B cell (primary cell): Measurements from ENCODE around the gene ARHGEF4. TPM values are rescaled to one million over a fixed set of nuclear protein-coding genes. Genes with fewer than 3 reads are reported as not detected.

Source experiments
- ATAC-seq: fragments of 200-7000 bp; cut with Tn5 transposase; one replicate; pipeline ENCODE4 v1.10.0; 2021; ENCODE audit warnings: low read depth, mild to moderate bottlenecking, moderate number of reproducible peaks, moderate library complexity
- CTCF ChIA-PET: fragments of 350-600 bp; sonication (Branson Sonifier 250); formaldehyde crosslinking; loops from one replicate; lab custom pipeline; 2021; ENCODE audit warnings: antibody characterized with exemption, inconsistent platforms; lab: Charles Lee
- POLR2A ChIA-PET: fragments of 350-600 bp; sonication (Branson Sonifier 250); formaldehyde crosslinking; loops from one replicate; lab custom pipeline; 2021; ENCODE audit warnings: antibody characterized with exemption; lab: Charles Lee
- DNase-seq: peaks from one replicate; pipeline ENCODE4 v3.0.0; 2013
- H2AFZ ChIP-seq: 2 replicates; pipeline ENCODE4 v1.6.1; 2012; ENCODE audit warnings: mild to moderate bottlenecking, low read depth, low read length; ENCODE audit not compliant: insufficient read depth, poor library complexity, severe bottlenecking
- H3K27ac ChIP-seq, 2 donors: 1 replicate in 1 of 2; 2 replicates in 1 of 2; pipeline ENCODE4 v1.5.1; 2012 to 2013; ENCODE audit warnings: low read length in 2 of 2, mild to moderate bottlenecking in 2 of 2, moderate library complexity in 1 of 2
- H3K27me3 ChIP-seq, 4 experiments: fragments of 200-600 bp in 1 of 4; sonication (generic) in 1 of 4; replicated peaks in 1 of 4; 1 replicate in 2 of 4; 2 replicates in 2 of 4; pipeline versions ENCODE4 v1.6.1 to v1.7.0; 2013 to 2016; ENCODE audit warnings: low read length in 3 of 4, mild to moderate bottlenecking in 2 of 4, mixed read lengths in 1 of 4, moderate library complexity in 1 of 4; ENCODE audit not compliant: insufficient read depth in 4 of 4, control insufficient read depth in 3 of 4; ENCODE audit errors: control extremely low read depth in 1 of 4
- H3K36me3 ChIP-seq, 2 experiments: replicated peaks in 1 of 2; 1 replicate in 1 of 2; 2 replicates in 1 of 2; pipeline versions ENCODE4 v1.6.1 to v1.7.1; 2013; ENCODE audit warnings: low read length in 1 of 2; ENCODE audit not compliant: insufficient read depth in 2 of 2, control insufficient read depth in 1 of 2; ENCODE audit errors: control extremely low read depth in 1 of 2, extremely low read depth in 1 of 2
- H3K4me1 ChIP-seq, 2 donors: fragments of 200-600 bp in 1 of 2; sonication (generic) in 1 of 2; 1 replicate in 1 of 2; 2 replicates in 1 of 2; pipeline versions ENCODE4 v1.5.1 to v1.6.1; 2013 to 2017; ENCODE audit warnings: low read length in 2 of 2; ENCODE audit not compliant: control insufficient read depth in 2 of 2, insufficient read depth in 2 of 2
- H3K4me2 ChIP-seq: replicated peaks from 2 replicates; pipeline ENCODE3; 2012; ENCODE audit warnings: mild to moderate bottlenecking, low read depth, low read length; ENCODE audit not compliant: poor library complexity, severe bottlenecking
- H3K4me3 ChIP-seq, 5 experiments: fragments of 200-600 bp in 1 of 5; sonication (generic) in 1 of 5; 1 replicate in 3 of 5; 2 replicates in 2 of 5; pipeline versions ENCODE4 v1.5.1 to v1.7.0; 2011 to 2016; ENCODE audit warnings: low read length in 4 of 5, mild to moderate bottlenecking in 4 of 5, low read depth in 2 of 5, control low read depth in 1 of 5, moderate library complexity in 1 of 5; ENCODE audit not compliant: insufficient read depth in 1 of 5; ENCODE audit errors: control extremely low read depth in 1 of 5, extremely low read depth in 1 of 5
- H3K79me2 ChIP-seq: fragments of 200-600 bp; sonication (generic); one replicate; pipeline ENCODE4 v1.6.0; 2016; ENCODE audit warnings: low read length; ENCODE audit not compliant: control insufficient read depth, insufficient read depth
- H3K9ac ChIP-seq: fragments of 200-600 bp; sonication (generic); 2 replicates; pipeline ENCODE4 v1.6.1; 2017; ENCODE audit warnings: mild to moderate bottlenecking, low read length, moderate library complexity
- H3K9me3 ChIP-seq, 3 donors: one replicate each; pipeline versions ENCODE4 v1.6.1 to v1.7.1; 2013; ENCODE audit warnings: low read length in 2 of 3; ENCODE audit not compliant: control insufficient read depth in 2 of 3, insufficient read depth in 1 of 3; ENCODE audit errors: control extremely low read depth in 1 of 3
- H4K20me1 ChIP-seq: 2 replicates; pipeline ENCODE4 v1.6.0; 2012; ENCODE audit warnings: mild to moderate bottlenecking, low read length; ENCODE audit not compliant: insufficient read depth, control insufficient read depth, poor library complexity, severe bottlenecking
- H3K27ac Mint-ChIP-seq: one replicate; pipeline ENCODE4 v1.8.0; 2021; ENCODE audit warnings: mixed read lengths
- H3K27me3 Mint-ChIP-seq: one replicate; pipeline ENCODE4 v1.8.0; 2021; ENCODE audit warnings: mixed read lengths
- H3K4me1 Mint-ChIP-seq: one replicate; pipeline ENCODE4 v1.8.0; 2021; ENCODE audit warnings: mixed read lengths
- H3K4me3 Mint-ChIP-seq: one replicate; pipeline ENCODE4 v1.8.0; 2021; ENCODE audit warnings: mixed read lengths
- H3K9me3 Mint-ChIP-seq: one replicate; pipeline ENCODE4 v1.8.0; 2022; ENCODE audit warnings: mixed read lengths; ENCODE audit not compliant: insufficient read depth
- EZH2 ChIP-seq: IDR thresholded peaks from 2 replicates; pipeline ENCODE4 v1.6.1; 2012; ENCODE audit warnings: borderline replicate concordance, low read depth, mild to moderate bottlenecking, moderate library complexity, low read length; ENCODE audit not compliant: insufficient read depth, poor library complexity, severe bottlenecking
- WGBS: methylation state at CpG from one replicate; pipeline ENCODE4 v1.1.5; 2013; ENCODE audit warnings: missing lambda C conversion rate; ENCODE audit not compliant: insufficient coverage; 5-methylcytosine and 5-hydroxymethylcytosine counted together
- intact Hi-C: fragments of 100-400 bp; cut with micrococcal nuclease; formaldehyde crosslinking; loops from one replicate; pipeline ENCODE4 v1.10.0; 2022
- polyA plus RNA-seq: library from polyadenylated mRNA; depleted of rRNA; stranded (reverse); fragments of >200 nt; gene quantifications from 2 replicates; pipeline ENCODE4 v1.2.3, GENCODE V29; 2012
- total RNA-seq, 2 donors: library from RNA; stranded (reverse); fragments of 120-200 nt in 1 of 2; gene quantifications; 1 replicate in 1 of 2; 2 replicates in 1 of 2; pipeline versions ENCODE4 v1.2.3 to v1.2.4, GENCODE V29; 2013 to 2022
- TF ChIP-seq, protein P1 (sequence below): fragments of 200-600 bp; IDR thresholded peaks from one replicate; pipeline ENCODE4 v1.8.0; 2022; ENCODE audit warnings: antibody characterized with exemption, mild to moderate bottlenecking

ARHGEF4 gene
- total and polyA plus RNA-seq, 2 donors (not counting 1 experiment from before 2014, with no cell fraction given), result 2.1 TPM; not detected in 1

DNA sequence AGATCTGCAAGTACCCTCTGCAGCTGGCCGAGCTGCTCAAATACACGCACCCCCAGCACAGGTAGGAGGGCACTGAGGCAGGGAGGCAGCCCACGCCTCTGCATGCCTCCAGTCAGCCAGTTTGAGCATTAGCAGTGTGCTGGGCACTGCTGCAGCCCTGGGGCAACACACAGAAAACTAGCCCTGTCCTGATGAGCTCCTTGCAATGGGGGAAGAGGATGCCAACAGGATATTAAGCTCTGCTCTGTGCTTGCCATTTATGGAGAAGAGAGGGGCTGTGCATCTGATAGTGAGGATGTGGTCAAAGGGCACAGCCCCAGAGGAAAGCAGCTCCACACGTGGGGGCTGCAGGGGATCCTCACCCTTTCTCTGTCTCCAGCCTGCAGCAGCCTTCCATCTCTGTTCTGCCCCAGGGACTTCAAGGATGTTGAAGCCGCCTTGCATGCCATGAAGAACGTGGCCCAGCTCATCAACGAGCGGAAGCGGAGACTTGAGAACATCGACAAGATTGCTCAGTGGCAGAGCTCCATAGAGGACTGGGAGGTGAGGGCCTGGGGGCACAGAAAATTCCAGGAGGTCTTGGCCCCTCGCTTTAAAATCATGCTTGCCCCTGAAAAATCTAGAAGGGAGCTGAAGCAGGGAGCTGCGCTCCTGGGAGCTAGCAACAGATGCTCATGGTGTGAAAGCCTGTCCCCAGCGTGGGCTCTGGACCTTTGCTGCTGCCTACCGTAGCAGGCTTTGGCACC, 204.9 kb downstream of the ARHGEF4 start:
- ATAC-seq (no peak), DNase-seq (no peak)
- Histone ChIP-seq H2AFZ (no peak overlapping the region), H3K36me3 (peaks cover 0 to under 1% of the 10 kb centered on the region in 2 experiments), H3K4me2 (no peak overlapping the region), H3K27me3 (peaks cover 0 to 23% (median 0%) of the 10 kb centered on the region in 4 experiments), H3K4me1 (peaks cover 7 to 8% of the 10 kb centered on the region in 2 donors), H3K27ac (no peak overlapping the region), H3K9ac (no peak overlapping the region), H3K4me3 (no peak overlapping the region), H3K79me2 (no peaks in the 10 kb centered on the region), H3K9me3 (no peaks in the 10 kb centered on the region), H4K20me1 (no peaks in the 10 kb centered on the region)
- peaks cover 10% of the 10 kb centered on the region for H3K4me1 Mint-ChIP-seq
- peaks cover 17% of the 10 kb centered on the region for H3K27me3 Mint-ChIP-seq
- POLR2A ChIA-PET, result no interaction called here
- TF ChIP-seq EZH2, result no peak
- TF ChIP-seq, protein P1, sequence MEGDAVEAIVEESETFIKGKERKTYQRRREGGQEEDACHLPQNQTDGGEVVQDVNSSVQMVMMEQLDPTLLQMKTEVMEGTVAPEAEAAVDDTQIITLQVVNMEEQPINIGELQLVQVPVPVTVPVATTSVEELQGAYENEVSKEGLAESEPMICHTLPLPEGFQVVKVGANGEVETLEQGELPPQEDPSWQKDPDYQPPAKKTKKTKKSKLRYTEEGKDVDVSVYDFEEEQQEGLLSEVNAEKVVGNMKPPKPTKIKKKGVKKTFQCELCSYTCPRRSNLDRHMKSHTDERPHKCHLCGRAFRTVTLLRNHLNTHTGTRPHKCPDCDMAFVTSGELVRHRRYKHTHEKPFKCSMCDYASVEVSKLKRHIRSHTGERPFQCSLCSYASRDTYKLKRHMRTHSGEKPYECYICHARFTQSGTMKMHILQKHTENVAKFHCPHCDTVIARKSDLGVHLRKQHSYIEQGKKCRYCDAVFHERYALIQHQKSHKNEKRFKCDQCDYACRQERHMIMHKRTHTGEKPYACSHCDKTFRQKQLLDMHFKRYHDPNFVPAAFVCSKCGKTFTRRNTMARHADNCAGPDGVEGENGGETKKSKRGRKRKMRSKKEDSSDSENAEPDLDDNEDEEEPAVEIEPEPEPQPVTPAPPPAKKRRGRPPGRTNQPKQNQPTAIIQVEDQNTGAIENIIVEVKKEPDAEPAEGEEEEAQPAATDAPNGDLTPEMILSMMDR, result no peak
- no peaks in the 10 kb centered on the region for H3K9me3 Mint-ChIP-seq
- 85% methylated on average over 14 of the region's 14 CpGs for WGBS
- H3K27ac Mint-ChIP-seq, result no peak overlapping the region
- intact Hi-C loops, result no loop called here
- H3K4me3 Mint-ChIP-seq, result no peak overlapping the region
- CTCF ChIA-PET, result no interaction called here

DNA sequence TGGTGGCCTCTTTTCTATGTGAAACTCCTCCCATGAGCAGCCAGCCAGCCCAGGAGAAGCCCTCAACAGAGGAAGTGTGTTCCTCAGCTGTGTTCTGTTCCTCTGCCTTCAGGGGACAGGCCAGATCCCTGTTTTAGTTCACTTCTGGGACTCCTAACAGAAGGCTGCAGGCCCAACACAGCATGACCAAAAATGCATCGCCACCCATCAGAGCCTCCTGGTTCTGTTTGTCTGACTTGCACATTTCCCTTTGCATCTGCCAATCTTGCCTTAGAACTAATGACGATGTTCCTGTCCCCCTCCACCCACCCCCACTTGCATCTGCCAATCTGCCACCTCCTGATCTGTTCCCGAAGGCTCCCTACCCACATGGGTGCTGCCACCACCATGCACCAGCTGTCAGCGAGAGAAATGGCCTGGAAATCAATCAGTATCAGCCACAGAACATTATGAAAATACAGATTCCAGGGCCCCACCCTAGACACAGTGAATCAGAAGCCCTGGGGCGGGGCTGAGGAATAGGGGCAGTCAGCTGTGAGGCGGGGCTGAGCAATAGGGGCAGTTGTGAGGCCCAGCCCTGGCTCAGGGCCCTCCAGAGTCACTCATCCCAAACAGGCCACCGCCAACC, 205.5 kb downstream of the ARHGEF4 start:
- no peaks in the 10 kb centered on the region for H4K20me1 ChIP-seq
- ChIA-PET CTCF (no interaction called here), POLR2A (no interaction called here)
- ATAC-seq (no peak), DNase-seq (no peak)
- H3K4me1 Mint-ChIP-seq, result peaks cover 10% of the 10 kb centered on the region
- no peak overlapping the region for H3K4me3 Mint-ChIP-seq
- WGBS, result 89% methylated on average over 6 of the region's 7 CpGs
- intact Hi-C loops, result no loop called here
- peaks cover 0 to 6% of the 10 kb centered on the region in 2 experiments for H3K36me3 ChIP-seq
- H3K27ac ChIP-seq, result no peak overlapping the region
- no peaks in the 10 kb centered on the region for H3K9me3 Mint-ChIP-seq
- TF ChIP-seq EZH2, result no peak
- TF ChIP-seq, protein P1, result no peak
- H3K27me3 Mint-ChIP-seq, result peaks cover 16% of the 10 kb centered on the region
- H3K27me3 ChIP-seq, result peaks cover 0 to 21% (median 0%) of the 10 kb centered on the region in 4 experiments
- no peak overlapping the region for H3K27ac Mint-ChIP-seq
- H2AFZ ChIP-seq, result no peak overlapping the region
- peaks cover 7 to 8% of the 10 kb centered on the region in 2 donors for H3K4me1 ChIP-seq
- H3K9me3 ChIP-seq, result no peaks in the 10 kb centered on the region
- H3K79me2 ChIP-seq, result no peaks in the 10 kb centered on the region
- H3K4me2 ChIP-seq, result no peak overlapping the region
- H3K9ac ChIP-seq, result no peak overlapping the region
- no peak overlapping the region for H3K4me3 ChIP-seq
